C4-2B (cell line): ENCODE data around the gene TSPAN16.

Source experiments
- CTCF ChIP-seq: fragments of 450-650 bp; conservative IDR thresholded peaks from 2 replicates; pipeline ENCODE4 v1.5.1; 2017; ENCODE audit warnings: mild to moderate bottlenecking
- ZFX ChIP-seq: fragments of 450-650 bp; IDR thresholded peaks from 2 replicates; pipeline ENCODE4 v1.6.1; 2017

DNA sequence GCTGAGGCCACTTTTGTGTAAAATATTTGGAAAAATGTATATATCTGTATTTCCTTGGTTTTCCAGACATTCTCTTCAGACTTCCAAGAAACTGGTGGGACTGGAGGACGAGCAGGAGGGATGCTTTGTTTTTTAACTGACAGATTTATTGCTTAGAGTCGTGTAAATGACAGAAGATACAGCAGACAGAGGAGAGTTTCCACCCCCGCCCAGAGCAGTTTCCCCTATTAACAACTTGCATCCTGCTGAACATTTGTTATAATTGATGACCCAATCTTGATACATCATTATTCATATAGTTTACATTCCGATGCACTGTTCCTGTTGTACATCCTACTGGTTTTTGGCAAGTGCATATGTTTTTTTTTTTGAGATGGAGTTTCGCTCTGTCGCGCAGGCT is 26.6 kb upstream of the TSPAN16 start:
- TF ChIP-seq ZFX (no peak), CTCF (no peak)
